VCaP (cell line): ENCODE data around the gene HK3.

Experiments used
- H3K27ac ChIP-seq: fragments of 450-650 bp; 2 replicates; pipeline ENCODE4 v1.5.1; 2017
- TF ChIP-seq, protein P1 (sequence below): fragments of 450-650 bp; conservative IDR thresholded peaks from 2 replicates; pipeline ENCODE4 v1.5.1; 2017; ENCODE audit warnings: mild to moderate bottlenecking, moderate library complexity

Gene HK3

DNA sequence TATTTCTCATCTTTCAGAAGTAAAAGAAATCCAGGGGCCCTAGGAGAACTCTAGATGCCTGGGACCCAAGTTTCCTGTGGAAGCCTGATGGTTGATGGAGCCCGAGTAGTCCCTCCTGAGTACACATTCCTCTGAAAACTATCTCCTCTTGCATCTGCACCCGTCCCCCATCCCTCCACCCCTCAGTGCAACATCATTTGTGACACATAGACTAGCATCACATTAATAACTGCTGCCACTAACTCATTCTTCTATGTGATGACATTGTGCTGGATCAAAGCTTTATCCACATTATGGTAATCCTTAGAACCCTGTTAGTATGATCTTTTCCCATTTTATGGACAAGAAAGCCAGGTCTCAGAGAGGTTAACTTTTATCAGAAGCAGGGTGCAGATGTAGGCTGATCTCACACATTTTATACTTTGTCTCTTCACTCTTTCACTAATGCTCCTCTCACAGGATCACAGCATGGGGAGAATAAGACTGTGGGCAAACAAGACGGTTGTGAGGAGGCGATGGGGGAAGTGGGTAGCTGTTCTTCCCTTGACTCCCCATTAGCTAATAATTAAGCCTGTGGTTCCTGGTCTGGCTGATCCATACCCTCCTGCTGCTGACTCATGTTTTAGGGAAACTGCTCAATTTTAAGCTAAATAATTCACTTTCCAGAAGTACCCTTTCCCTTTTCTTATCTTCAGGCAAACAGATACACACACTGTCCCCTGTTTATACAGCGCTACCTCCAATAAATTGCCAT is 3.9 kb upstream of the HK3 start:
- H3K27ac ChIP-seq, result no peak overlapping the region
- TF ChIP-seq, protein P1, sequence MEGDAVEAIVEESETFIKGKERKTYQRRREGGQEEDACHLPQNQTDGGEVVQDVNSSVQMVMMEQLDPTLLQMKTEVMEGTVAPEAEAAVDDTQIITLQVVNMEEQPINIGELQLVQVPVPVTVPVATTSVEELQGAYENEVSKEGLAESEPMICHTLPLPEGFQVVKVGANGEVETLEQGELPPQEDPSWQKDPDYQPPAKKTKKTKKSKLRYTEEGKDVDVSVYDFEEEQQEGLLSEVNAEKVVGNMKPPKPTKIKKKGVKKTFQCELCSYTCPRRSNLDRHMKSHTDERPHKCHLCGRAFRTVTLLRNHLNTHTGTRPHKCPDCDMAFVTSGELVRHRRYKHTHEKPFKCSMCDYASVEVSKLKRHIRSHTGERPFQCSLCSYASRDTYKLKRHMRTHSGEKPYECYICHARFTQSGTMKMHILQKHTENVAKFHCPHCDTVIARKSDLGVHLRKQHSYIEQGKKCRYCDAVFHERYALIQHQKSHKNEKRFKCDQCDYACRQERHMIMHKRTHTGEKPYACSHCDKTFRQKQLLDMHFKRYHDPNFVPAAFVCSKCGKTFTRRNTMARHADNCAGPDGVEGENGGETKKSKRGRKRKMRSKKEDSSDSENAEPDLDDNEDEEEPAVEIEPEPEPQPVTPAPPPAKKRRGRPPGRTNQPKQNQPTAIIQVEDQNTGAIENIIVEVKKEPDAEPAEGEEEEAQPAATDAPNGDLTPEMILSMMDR, result no peak

DNA sequence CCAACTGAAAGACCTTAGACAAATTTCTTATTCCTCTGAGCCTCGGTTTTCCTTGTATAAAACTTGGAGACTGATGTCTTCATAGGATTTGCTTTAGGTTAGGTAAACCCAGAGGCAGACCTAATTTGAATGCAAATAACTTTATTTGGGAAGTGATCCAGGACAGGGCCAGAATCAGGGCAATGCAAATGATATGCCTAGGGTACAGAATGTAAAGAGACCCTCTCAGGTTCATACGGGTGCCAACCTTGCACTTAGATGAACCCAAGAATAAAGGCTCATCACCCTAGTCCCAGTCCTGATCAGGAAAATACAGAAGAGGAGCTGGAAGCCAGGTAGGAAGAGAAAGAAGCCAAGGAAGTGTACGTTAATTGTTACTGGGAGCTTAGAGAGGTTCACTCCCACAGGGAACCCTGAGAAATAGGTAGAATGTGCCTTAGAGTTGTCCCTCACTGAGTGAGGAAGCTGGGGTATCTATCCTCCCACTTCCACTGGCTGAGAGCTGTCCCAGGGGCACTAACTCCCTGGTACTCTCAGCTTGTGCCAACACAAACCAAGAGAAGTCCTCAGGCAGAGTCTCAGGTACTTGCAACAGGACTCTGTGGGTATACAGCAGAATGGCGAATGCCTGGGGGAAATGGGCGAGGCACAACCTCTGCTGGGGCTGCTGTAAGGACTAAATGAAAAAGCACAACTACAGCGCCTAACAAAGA is 3.1 kb upstream of the HK3 start:
- no peak overlapping the region for H3K27ac ChIP-seq
- TF ChIP-seq, protein P1, result no peak

- H3K27ac ChIP-seq, result no peak overlapping the region
- TF ChIP-seq, protein P1, result no peak
These were observed 2.3 kb upstream of the HK3 start for GRCh38 chr5:176901260-176902101.

DNA sequence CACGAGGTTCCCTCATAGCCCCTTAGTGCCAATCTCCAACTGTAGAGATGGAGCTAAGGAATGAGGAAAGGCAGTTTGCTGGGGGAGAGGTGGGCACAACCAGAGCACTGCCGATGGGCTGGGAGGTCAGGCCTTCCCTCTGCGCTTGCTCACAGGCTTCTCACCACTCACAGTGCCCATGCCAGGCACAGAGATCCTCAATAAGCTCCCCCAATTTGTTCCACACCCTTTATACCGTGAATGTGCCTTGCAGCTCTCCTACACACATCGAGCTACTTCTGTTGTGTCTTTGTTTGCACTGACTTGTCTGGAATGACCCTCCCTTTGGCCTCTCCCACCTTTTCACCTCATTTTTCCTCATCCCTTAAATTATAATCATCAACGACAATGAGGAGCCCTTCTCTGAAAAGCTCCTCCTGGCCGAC is 1.6 kb upstream of the HK3 start:
- H3K27ac ChIP-seq, result no peak overlapping the region
- TF ChIP-seq, protein P1, result no peak

GRCh38 chr5:176899946-176900779 is 1.0 kb upstream of the HK3 start:
- H3K27ac ChIP-seq, result no peak overlapping the region
- TF ChIP-seq, protein P1, result no peak

DNA sequence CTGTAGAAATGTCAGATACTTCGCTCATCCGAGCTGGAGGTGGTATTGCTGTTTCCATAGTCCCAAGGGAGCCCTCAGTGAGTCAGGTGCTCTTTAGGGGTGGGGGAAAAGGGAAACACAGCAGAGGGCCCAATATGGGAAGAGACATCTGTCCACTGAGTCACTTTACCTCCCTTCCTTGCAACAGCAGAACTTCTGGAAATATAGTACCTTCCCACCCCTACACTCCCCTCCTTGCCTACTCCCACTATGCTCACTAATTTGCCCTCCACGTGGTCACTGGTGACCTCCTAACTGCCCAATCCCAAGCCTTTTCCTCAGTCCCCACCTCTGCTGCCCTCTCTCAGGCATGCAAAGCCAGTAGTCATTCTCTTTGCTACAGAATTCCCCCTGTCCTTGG is 1.9 kb downstream of the HK3 start:
- TF ChIP-seq, protein P1, result no peak
- H3K27ac ChIP-seq, result no peak overlapping the region
